Peyer's patch (tissue), 4 donors: ENCODE data around the gene KISS1.

Source experiments
- CTCF ChIP-seq, 6 experiments: fragments of 450-650 bp in 4 of 6; fragments of 200-600 bp in 2 of 6; sonication (generic) in 1 of 6; IDR thresholded peaks; one replicate each; pipeline ENCODE4 v1.5.1; 2017 to 2019; ENCODE audit warnings: antibody characterized with exemption in 6 of 6, mild to moderate bottlenecking in 3 of 6, moderate library complexity in 1 of 6
- POLR2A ChIP-seq, 2 donors: fragments of 450-650 bp; IDR thresholded peaks; one replicate each; pipeline ENCODE4 v1.5.1; 2017; ENCODE audit warnings: antibody characterized with exemption in 2 of 2, mild to moderate bottlenecking in 2 of 2, moderate library complexity in 2 of 2

GRCh38 chr1:204151552-204152309 lies 44.6 kb downstream of the KISS1 start, which contains the start of gene ETNK2:
- no peak for TF ChIP-seq CTCF (IDR thresholded peaks at IDR 0.05)
- TF ChIP-seq POLR2A (IDR thresholded peaks at IDR 0.05) = no peak
